ACC112 (cell line): ENCODE data around the gene PDIA5.
A peak's percentile ranks its signal among the peaks of the same experiment; 100 is the strongest.

Experiments used
- H2AFZ ChIP-seq: fragments of 200-600 bp; sonication (generic); one replicate; pipeline ENCODE4 v1.6.0; 2017; ENCODE audit warnings: antibody characterized with exemption, low read length; ENCODE audit not compliant: unreplicated experiment
- H3K27ac ChIP-seq: fragments of 200-600 bp; sonication (generic); 2 replicates; pipeline ENCODE4 v1.5.1; 2014; ENCODE audit warnings: low read depth, mild to moderate bottlenecking, antibody characterized with exemption, low read length, moderate library complexity
- H3K27me3 ChIP-seq: fragments of 200-600 bp; sonication (generic); 2 replicates; pipeline ENCODE4 v1.6.1; 2014; ENCODE audit warnings: mild to moderate bottlenecking, antibody characterized with exemption, low read length, moderate library complexity, mixed read lengths; ENCODE audit not compliant: insufficient read depth
- H3K36me3 ChIP-seq: fragments of 200-600 bp; sonication (generic); 2 replicates; pipeline ENCODE4 v1.6.1; 2016; ENCODE audit warnings: mild to moderate bottlenecking, antibody characterized with exemption, low read length, moderate library complexity, mixed read lengths; ENCODE audit not compliant: insufficient read depth
- H3K4me1 ChIP-seq: fragments of 200-600 bp; sonication (generic); one replicate; pipeline ENCODE4 v1.6.1; 2016; ENCODE audit warnings: low read length, mixed read lengths; ENCODE audit not compliant: insufficient read depth, unreplicated experiment, control insufficient read depth
- H3K4me3 ChIP-seq: fragments of 200-600 bp; sonication (generic); 2 replicates; pipeline ENCODE4 v1.5.1; 2014; ENCODE audit warnings: mild to moderate bottlenecking, low read depth, low read length
- H3K79me2 ChIP-seq: fragments of 200-600 bp; sonication (generic); one replicate; pipeline ENCODE4 v1.6.0; 2016; ENCODE audit warnings: low read length; ENCODE audit not compliant: control insufficient read depth, unreplicated experiment, insufficient read depth

Gene PDIA5

GRCh38 chr3:123119802-123120201, 53.0 kb downstream of the PDIA5 start:
- H3K27me3 ChIP-seq: no peaks in the 10 kb centered on the region
- H3K4me3 ChIP-seq: no peak overlapping the region
- peaks cover 15% of the 10 kb centered on the region; the same call in 1 of the 2 replicates for H3K36me3 ChIP-seq

GRCh38 chr3:123120573-123120972, 53.7 kb downstream of the PDIA5 start:
- H3K36me3 ChIP-seq: peaks cover 21% of the 10 kb centered on the region; the same call in 1 of the 2 replicates

More at GRCh38 chr3:123119802-123120201, 53.0 kb downstream of the PDIA5 start:
- Histone ChIP-seq H3K4me1 (peaks cover 24% of the 10 kb centered on the region), H3K79me2 (no peaks in the 10 kb centered on the region), H3K27ac (no peak overlapping the region), H2AFZ (no peak overlapping the region)

GRCh38 chr3:123122057-123122456, 55.2 kb downstream of the PDIA5 start:
- H3K27me3 ChIP-seq: no peaks in the 10 kb centered on the region
- H3K36me3 ChIP-seq: peaks cover 21% of the 10 kb centered on the region
- peaks cover 24% of the 10 kb centered on the region for H3K4me1 ChIP-seq
- peaks cover 2% of the 10 kb centered on the region for H3K79me2 ChIP-seq
- H2AFZ ChIP-seq: no peak overlapping the region
- no peak overlapping the region for H3K4me3 ChIP-seq
- peak overlapping the region; percentile 17; the same call in 1 of the 2 replicates for H3K27ac ChIP-seq

More at GRCh38 chr3:123120573-123120972, 53.7 kb downstream of the PDIA5 start:
- Histone ChIP-seq H3K27me3 (no peaks in the 10 kb centered on the region), H3K27ac (no peak overlapping the region), H3K79me2 (no peaks in the 10 kb centered on the region), H2AFZ (no peak overlapping the region), H3K4me1 (peaks cover 24% of the 10 kb centered on the region), H3K4me3 (no peak overlapping the region)

- Histone ChIP-seq H2AFZ (no peak overlapping the region), H3K27me3 (no peaks in the 10 kb centered on the region), H3K27ac (peak overlapping the region; percentile 29; the same call in 1 of the 2 replicates), H3K79me2 (peaks cover 2% of the 10 kb centered on the region), H3K36me3 (peaks cover 18% of the 10 kb centered on the region), H3K4me3 (no peak overlapping the region), H3K4me1 (peaks cover 24% of the 10 kb centered on the region)
Measured at GRCh38 chr3:123122525-123123315, 55.9 kb downstream of the PDIA5 start.

- no peaks in the 10 kb centered on the region for H3K27me3 ChIP-seq
Measured at GRCh38 chr3:123123716-123124616, 57.1 kb downstream of the PDIA5 start.

GRCh38 chr3:123124971-123125370, 58.1 kb downstream of the PDIA5 start:
- Histone ChIP-seq H3K4me1 (peaks cover 24% of the 10 kb centered on the region), H3K79me2 (peaks cover 2% of the 10 kb centered on the region), H3K36me3 (peaks cover 16% of the 10 kb centered on the region), H3K4me3 (no peak overlapping the region), H3K27me3 (no peaks in the 10 kb centered on the region), H3K27ac (no peak overlapping the region), H2AFZ (no peak overlapping the region)

More at GRCh38 chr3:123123716-123124616, 57.1 kb downstream of the PDIA5 start:
- Histone ChIP-seq H2AFZ (no peak overlapping the region), H3K36me3 (peaks cover 10% of the 10 kb centered on the region), H3K4me1 (peaks cover 24% of the 10 kb centered on the region), H3K79me2 (peaks cover 2% of the 10 kb centered on the region), H3K27ac (no peak overlapping the region), H3K4me3 (no peak overlapping the region)

GRCh38 chr3:123126031-123126430, 59.2 kb downstream of the PDIA5 start:
- H3K27me3 ChIP-seq: no peaks in the 10 kb centered on the region
- H3K36me3 ChIP-seq: peaks cover 16% of the 10 kb centered on the region

GRCh38 chr3:123126653-123127052, 59.8 kb downstream of the PDIA5 start:
- Histone ChIP-seq H3K27ac (no peak overlapping the region), H3K4me1 (peaks cover 16% of the 10 kb centered on the region), H3K36me3 (peaks cover 18% of the 10 kb centered on the region), H3K27me3 (no peaks in the 10 kb centered on the region), H2AFZ (no peak overlapping the region), H3K79me2 (peaks cover 2% of the 10 kb centered on the region), H3K4me3 (no peak overlapping the region)

More at GRCh38 chr3:123126031-123126430, 59.2 kb downstream of the PDIA5 start:
- Histone ChIP-seq H3K79me2 (peaks cover 2% of the 10 kb centered on the region), H3K27ac (no peak overlapping the region), H2AFZ (no peak overlapping the region), H3K4me1 (peaks cover 22% of the 10 kb centered on the region), H3K4me3 (no peak overlapping the region)

GRCh38 chr3:123129092-123129491, 62.3 kb downstream of the PDIA5 start:
- no peak overlapping the region for H3K4me3 ChIP-seq
- H3K27me3 ChIP-seq: no peaks in the 10 kb centered on the region
- peaks cover 19% of the 10 kb centered on the region for H3K36me3 ChIP-seq
- H3K27ac ChIP-seq: no peak overlapping the region
- no peaks in the 10 kb centered on the region for H3K4me1 ChIP-seq
- H2AFZ ChIP-seq: no peak overlapping the region
- peaks cover 2% of the 10 kb centered on the region for H3K79me2 ChIP-seq

- peaks cover 2% of the 10 kb centered on the region for H3K79me2 ChIP-seq
- no peak overlapping the region for H2AFZ ChIP-seq
- H3K4me3 ChIP-seq: no peak overlapping the region
- no peak overlapping the region for H3K27ac ChIP-seq
- no peaks in the 10 kb centered on the region for H3K4me1 ChIP-seq
- H3K36me3 ChIP-seq: peaks cover 19% of the 10 kb centered on the region
- H3K27me3 ChIP-seq: no peaks in the 10 kb centered on the region
Measured at GRCh38 chr3:123129532-123129931, 62.7 kb downstream of the PDIA5 start.
